AG04450 (cell line): ENCODE data around the gene MTAP. TPM values are rescaled to one million over a fixed set of nuclear protein-coding genes. Genes with fewer than 3 reads are reported as not detected.
A peak's percentile ranks its signal among the peaks of the same experiment; 100 is the strongest.

Source experiments
- CTCF ChIA-PET: fragments of 300-600, 350-600 bp; formaldehyde crosslinking; extraction: SDS; loops from one replicate; lab custom pipeline; 2022; ENCODE audit warnings: antibody characterized with exemption, inconsistent platforms; lab: Charles Lee
- POLR2A ChIA-PET: fragments of 350-600 bp; formaldehyde crosslinking; extraction: SDS; loops from one replicate; lab custom pipeline; 2021; ENCODE audit warnings: antibody characterized with exemption, inconsistent platforms; lab: Yijun Ruan, JAX
- DNase-seq: peaks from one replicate; pipeline ENCODE4 v3.0.0-alpha.2; 2011; ENCODE audit warnings: low read depth, low spot score
- H3K27ac ChIP-seq: one replicate; pipeline ENCODE4 v1.5.1; 2012; ENCODE audit warnings: low read depth, low read length, control low read depth
- H3K27me3 ChIP-seq: one replicate; pipeline ENCODE4 v1.6.0; 2012; ENCODE audit warnings: low read length; ENCODE audit not compliant: control insufficient read depth, insufficient read depth
- H3K4me3 ChIP-seq: 2 replicates; pipeline ENCODE4 v1.5.1; 2011; ENCODE audit warnings: mild to moderate bottlenecking, low read depth, low read length, control low read depth
- H3K9me3 ChIP-seq: 2 replicates; pipeline ENCODE4 v1.5.1; 2012; ENCODE audit warnings: low read length; ENCODE audit not compliant: control insufficient read depth, insufficient read depth
- polyA minus RNA-seq: library from RNA; depleted of rRNA, polyadenylated mRNA; stranded (reverse); fragments of >200 nt; gene quantifications from 2 replicates; pipeline ENCODE4 v1.2.3, GENCODE V29; 2011; rRNA and poly(A)+ RNA removed
- polyA plus RNA-seq: library from polyadenylated mRNA; depleted of rRNA; stranded (reverse); fragments of >200 nt; gene quantifications from 2 replicates; pipeline ENCODE4 v1.2.3, GENCODE V29; 2011; rRNA removed
- TF ChIP-seq, protein P1 (sequence below): IDR thresholded peaks from 2 replicates; pipeline ENCODE4 v1.5.1; 2011; ENCODE audit warnings: low read depth, low read length, control low read depth, inconsistent platforms

MTAP gene
- 21.7 and 26.1 TPM in 2 replicates for polyA plus RNA-seq
- 25.3 and 28.9 TPM in 2 replicates for polyA minus RNA-seq

GRCh38 chr9:21802418-21803000 is at the start of gene MTAP:
Gene MTAP (plus strand): TSS chr9:21802636. CDS start chr9:21802749, 113 bp downstream.
- CTCF ChIA-PET: interaction anchor here (0.6 to 4.3 kb wide), 5 partner anchors 206 to 442 kb away, joined by 3 to 26 read pairs (median 5); partner anchors contain the start of gene CDKN2B
- H3K27me3 ChIP-seq: no peaks in the 10 kb centered on the region
- TF ChIP-seq, protein P1, sequence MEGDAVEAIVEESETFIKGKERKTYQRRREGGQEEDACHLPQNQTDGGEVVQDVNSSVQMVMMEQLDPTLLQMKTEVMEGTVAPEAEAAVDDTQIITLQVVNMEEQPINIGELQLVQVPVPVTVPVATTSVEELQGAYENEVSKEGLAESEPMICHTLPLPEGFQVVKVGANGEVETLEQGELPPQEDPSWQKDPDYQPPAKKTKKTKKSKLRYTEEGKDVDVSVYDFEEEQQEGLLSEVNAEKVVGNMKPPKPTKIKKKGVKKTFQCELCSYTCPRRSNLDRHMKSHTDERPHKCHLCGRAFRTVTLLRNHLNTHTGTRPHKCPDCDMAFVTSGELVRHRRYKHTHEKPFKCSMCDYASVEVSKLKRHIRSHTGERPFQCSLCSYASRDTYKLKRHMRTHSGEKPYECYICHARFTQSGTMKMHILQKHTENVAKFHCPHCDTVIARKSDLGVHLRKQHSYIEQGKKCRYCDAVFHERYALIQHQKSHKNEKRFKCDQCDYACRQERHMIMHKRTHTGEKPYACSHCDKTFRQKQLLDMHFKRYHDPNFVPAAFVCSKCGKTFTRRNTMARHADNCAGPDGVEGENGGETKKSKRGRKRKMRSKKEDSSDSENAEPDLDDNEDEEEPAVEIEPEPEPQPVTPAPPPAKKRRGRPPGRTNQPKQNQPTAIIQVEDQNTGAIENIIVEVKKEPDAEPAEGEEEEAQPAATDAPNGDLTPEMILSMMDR: no peak
- H3K27ac ChIP-seq: peak within 1 kb of the TSS; percentile 84
- POLR2A ChIA-PET: interaction anchor here (0.6 to 2.5 kb wide), 3 partner anchors 22 to 243 kb away, joined by 3 to 15 read pairs (median 3); partner anchors contain the start of gene CDKN2B
- peak within 1 kb of the TSS; percentile 86 for H3K4me3 ChIP-seq
- no peaks in the 10 kb centered on the region for H3K9me3 ChIP-seq
- peak; percentile 87 for DNase-seq

GRCh38 chr9:21753523-21753922 is 48.9 kb upstream of the MTAP start:
- DNase-seq: no peak
- TF ChIP-seq, protein P1: no peak
- H3K4me3 ChIP-seq: no peak overlapping the region
- H3K27me3 ChIP-seq: no peaks in the 10 kb centered on the region
- CTCF ChIA-PET: interaction anchor here (0.6 kb wide), 1 partner anchor 175 kb away, joined by 3 read pairs; no protein-coding TSS in a partner anchor
- H3K9me3 ChIP-seq: no peaks in the 10 kb centered on the region
- POLR2A ChIA-PET: no interaction called here
- no peak overlapping the region for H3K27ac ChIP-seq

- TF ChIP-seq, protein P1: no peak
- CTCF ChIA-PET: interaction anchor here (0.9 kb wide), 1 partner anchor 46 kb away, joined by 3 read pairs; no protein-coding TSS in a partner anchor
- Histone ChIP-seq H3K27ac (no peak overlapping the region), H3K4me3 (no peak overlapping the region), H3K9me3 (no peaks in the 10 kb centered on the region), H3K27me3 (no peaks in the 10 kb centered on the region)
- POLR2A ChIA-PET: no interaction called here
- no peak for DNase-seq
Measured at GRCh38 chr9:21754741-21755140, 47.7 kb upstream of the MTAP start.

DNA sequence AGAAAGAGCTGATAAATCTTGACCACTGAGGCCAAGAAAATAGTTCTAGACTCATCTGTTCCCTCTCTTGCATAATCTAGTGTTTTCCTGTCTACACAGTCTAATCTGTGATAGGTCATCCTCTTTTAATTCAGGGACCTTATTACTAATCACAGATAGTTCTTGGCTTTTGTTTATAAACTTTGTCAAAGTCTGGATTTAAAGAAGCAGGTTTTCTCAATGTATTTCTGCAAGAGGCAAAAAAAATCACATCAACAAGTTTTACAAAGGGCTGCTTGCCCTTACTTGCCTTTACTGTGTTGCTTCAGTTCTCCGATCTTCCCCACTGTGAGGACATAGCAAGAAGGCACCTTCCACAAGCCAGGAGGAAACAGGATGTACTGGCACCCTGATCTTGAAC is 43.9 kb upstream of the MTAP start:
- H3K4me3 ChIP-seq: no peak overlapping the region
- POLR2A ChIA-PET: no interaction called here
- DNase-seq: no peak
- no peaks in the 10 kb centered on the region for H3K27me3 ChIP-seq
- CTCF ChIA-PET: interaction anchor here (1.2 kb wide), 1 partner anchor 49 kb away, joined by 6 read pairs; no protein-coding TSS in a partner anchor
- TF ChIP-seq, protein P1: no peak
- no peak overlapping the region for H3K27ac ChIP-seq
- H3K9me3 ChIP-seq: no peaks in the 10 kb centered on the region

GRCh38 chr9:21761309-21761901 is 41.0 kb upstream of the MTAP start:
- Histone ChIP-seq H3K4me3 (no peak overlapping the region), H3K27ac (no peak overlapping the region), H3K9me3 (no peaks in the 10 kb centered on the region), H3K27me3 (no peaks in the 10 kb centered on the region)
- TF ChIP-seq, protein P1: no peak
- CTCF ChIA-PET: no interaction called here
- DNase-seq: no peak
- POLR2A ChIA-PET: no interaction called here
